ENCODE results near the gene USP6NL. TPM values are rescaled to one million over a fixed set of nuclear protein-coding genes. Genes with fewer than 3 reads are reported as not detected.
A peak's percentile ranks its signal among the peaks of the same experiment; 100 is the strongest.

The USP6NL gene
- total and polyA plus RNA-seq, 10 of the 15 experiments (the other 5 are each of a cell fraction or from before 2014, with no cell fraction given): 4.0 to 27.7 (median 18.2) TPM

DNA sequence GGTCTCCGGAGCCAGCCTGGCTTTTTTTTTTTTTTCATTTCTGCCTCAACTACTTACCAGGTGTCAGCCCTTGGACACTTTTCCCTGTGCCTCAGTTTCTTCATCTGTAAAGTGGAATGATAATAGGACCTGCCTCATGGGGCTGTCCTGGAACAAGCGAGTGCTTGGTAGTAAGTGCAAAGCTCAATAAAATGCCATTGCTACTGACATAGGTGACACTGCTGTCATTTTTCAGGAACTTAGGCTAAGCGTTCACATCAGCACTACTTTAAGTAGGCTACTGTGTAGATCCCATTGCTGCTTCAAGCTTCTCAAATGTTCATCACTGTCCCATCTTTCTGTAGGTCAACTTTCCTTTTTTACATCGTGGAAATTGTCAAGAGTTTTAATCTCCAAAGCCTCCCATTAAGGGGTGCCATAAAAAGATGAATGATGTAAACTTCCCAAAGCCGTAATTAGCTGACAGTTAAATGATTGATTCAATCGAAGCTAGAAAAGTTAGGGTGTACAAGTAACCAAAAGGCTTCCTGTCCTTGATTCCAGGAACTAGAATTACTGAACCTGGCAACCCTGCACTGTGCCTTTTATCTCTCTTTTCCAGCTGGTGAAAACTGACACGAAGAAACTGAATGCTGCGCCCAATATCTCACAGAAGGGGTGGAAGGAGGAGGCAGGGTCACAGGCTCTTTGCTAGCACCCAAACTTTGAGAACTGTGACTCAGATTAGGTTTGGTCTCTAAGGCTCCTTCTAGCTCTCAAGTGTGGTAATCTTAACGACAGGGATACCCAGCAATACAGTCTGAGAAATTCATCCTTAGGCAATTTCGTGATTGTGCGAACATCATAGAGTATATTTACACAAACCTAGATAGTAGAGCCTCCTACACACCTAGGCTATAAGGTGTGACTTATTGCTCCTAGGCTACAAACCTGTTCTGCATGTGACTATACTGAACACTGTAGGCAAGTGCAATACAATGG lies 861 bp upstream of the USP6NL start:
- in situ Hi-C loops (cut with MboI): no loop called here
- peak overlapping the region; percentile 51 for H2AFZ ChIP-seq (ENCODE audit: control insufficient read depth, low read depth, low read length)
- H3K27ac ChIP-seq (ENCODE audit: control insufficient read depth, insufficient read depth): peak overlapping the region; percentile 47; the same call in 1 of the 2 replicates
- 53% methylated on average over 10 of the region's 11 CpGs for WGBS (ENCODE audit: insufficient coverage, insufficient replicate concordance, low lambda C conversion rate, missing lambda C conversion rate)
- RAD21 ChIA-PET (ENCODE audit: unreplicated experiment): interaction anchor here (0.7 to 1.5 kb wide), 9 partner anchors 10 to 113 kb away, joined by 3 to 5 read pairs (median 3); no protein-coding TSS in a partner anchor
- SMC1A ChIA-PET (ENCODE audit: uncharacterized antibody, unreplicated experiment): interaction anchor here (0.5 to 2.6 kb wide), 18 partner anchors 8 to 117 kb away, joined by 3 to 19 read pairs (median 4); no protein-coding TSS in a partner anchor
- no peaks in the 10 kb centered on the region for H4K20me1 ChIP-seq (ENCODE audit: control insufficient read depth, insufficient read depth)
- peaks cover 3% of the 10 kb centered on the region for H3K9me3 ChIP-seq (replicated peaks; ENCODE audit: control insufficient read depth, insufficient read depth, low read length)
- H3K4me1 ChIP-seq (ENCODE audit: control insufficient read depth, insufficient read depth, low read length): peaks cover 7% of the 10 kb centered on the region
- CTCF ChIA-PET: interaction anchor here (0.6 to 1.6 kb wide), 8 partner anchors 19 to 360 kb away, joined by 3 to 6 read pairs (median 3); no protein-coding TSS in a partner anchor
- H3K9ac ChIP-seq (ENCODE audit: control insufficient read depth, insufficient read depth, low read length): peak overlapping the region; percentile 92
- DNase-seq (ENCODE audit: low read depth, low spot score) (no peak), FAIRE-seq (peak; percentile 61), ATAC-seq (no peak)
- intact Hi-C loops (cut with micrococcal nuclease; ENCODE audit: unreplicated experiment): no loop called here
- H3K4me2 ChIP-seq (ENCODE audit: control insufficient read depth, insufficient read depth): peak overlapping the region; percentile 98
- POLR2A ChIA-PET: interaction anchor here (0.5 to 1.1 kb wide), 4 partner anchors 17 to 87 kb away, joined by 3 to 4 read pairs (median 3); no protein-coding TSS in a partner anchor
- no peak for TF ChIP-seq GABPA (IDR thresholded peaks at IDR 0.05; ENCODE audit: low read depth)
- no peak for TF ChIP-seq POLR2AphosphoS2 (IDR thresholded peaks at IDR 0.05; ENCODE audit: low read depth, low read length)
- no peak for TF ChIP-seq GATAD2B (conservative IDR thresholded peaks at IDR 0.05; ENCODE audit: low read depth)
- TF ChIP-seq CBX3 (IDR thresholded peaks at IDR 0.05; ENCODE audit: borderline replicate concordance, low read depth): no peak
- TF ChIP-seq, protein P1, sequence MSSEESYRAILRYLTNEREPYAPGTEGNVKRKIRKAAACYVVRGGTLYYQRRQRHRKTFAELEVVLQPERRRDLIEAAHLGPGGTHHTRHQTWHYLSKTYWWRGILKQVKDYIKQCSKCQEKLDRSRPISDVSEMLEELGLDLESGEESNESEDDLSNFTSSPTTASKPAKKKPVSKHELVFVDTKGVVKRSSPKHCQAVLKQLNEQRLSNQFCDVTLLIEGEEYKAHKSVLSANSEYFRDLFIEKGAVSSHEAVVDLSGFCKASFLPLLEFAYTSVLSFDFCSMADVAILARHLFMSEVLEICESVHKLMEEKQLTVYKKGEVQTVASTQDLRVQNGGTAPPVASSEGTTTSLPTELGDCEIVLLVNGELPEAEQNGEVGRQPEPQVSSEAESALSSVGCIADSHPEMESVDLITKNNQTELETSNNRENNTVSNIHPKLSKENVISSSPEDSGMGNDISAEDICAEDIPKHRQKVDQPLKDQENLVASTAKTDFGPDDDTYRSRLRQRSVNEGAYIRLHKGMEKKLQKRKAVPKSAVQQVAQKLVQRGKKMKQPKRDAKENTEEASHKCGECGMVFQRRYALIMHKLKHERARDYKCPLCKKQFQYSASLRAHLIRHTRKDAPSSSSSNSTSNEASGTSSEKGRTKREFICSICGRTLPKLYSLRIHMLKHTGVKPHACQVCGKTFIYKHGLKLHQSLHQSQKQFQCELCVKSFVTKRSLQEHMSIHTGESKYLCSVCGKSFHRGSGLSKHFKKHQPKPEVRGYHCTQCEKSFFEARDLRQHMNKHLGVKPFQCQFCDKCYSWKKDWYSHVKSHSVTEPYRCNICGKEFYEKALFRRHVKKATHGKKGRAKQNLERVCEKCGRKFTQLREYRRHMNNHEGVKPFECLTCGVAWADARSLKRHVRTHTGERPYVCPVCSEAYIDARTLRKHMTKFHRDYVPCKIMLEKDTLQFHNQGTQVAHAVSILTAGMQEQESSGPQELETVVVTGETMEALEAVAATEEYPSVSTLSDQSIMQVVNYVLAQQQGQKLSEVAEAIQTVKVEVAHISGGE (CRISPR knock-in tag; IDR thresholded peaks at IDR 0.05): no peak
- no peak for TF ChIP-seq CTCF (IDR thresholded peaks at IDR 0.05 in 2 of 3, conservative IDR thresholded peaks at IDR 0.05 in 1 of 3; ENCODE audit: control insufficient read depth in 2 of 3, extremely low read depth in 1 of 3, insufficient read depth in 1 of 3, low read depth in 3 of 3, low read length in 3 of 3)
- TF ChIP-seq, protein P2, sequence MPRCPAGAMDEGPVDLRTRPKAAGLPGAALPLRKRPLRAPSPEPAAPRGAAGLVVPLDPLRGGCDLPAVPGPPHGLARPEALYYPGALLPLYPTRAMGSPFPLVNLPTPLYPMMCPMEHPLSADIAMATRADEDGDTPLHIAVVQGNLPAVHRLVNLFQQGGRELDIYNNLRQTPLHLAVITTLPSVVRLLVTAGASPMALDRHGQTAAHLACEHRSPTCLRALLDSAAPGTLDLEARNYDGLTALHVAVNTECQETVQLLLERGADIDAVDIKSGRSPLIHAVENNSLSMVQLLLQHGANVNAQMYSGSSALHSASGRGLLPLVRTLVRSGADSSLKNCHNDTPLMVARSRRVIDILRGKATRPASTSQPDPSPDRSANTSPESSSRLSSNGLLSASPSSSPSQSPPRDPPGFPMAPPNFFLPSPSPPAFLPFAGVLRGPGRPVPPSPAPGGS (IDR thresholded peaks at IDR 0.05; ENCODE audit: borderline replicate concordance, insufficient read depth, low read depth, low read length, poor library complexity, severe bottlenecking): no peak
- TF ChIP-seq SUPT20H (IDR thresholded peaks at IDR 0.05; ENCODE audit: borderline replicate concordance, control insufficient read depth, low read depth, low read length): no peak
- no peak for TF ChIP-seq TCF3 (IDR thresholded peaks at IDR 0.05; ENCODE audit: borderline replicate concordance, insufficient read depth, low read depth, low read length)
- H3K27me3 ChIP-seq (replicated peaks in 1 of 2; ENCODE audit: control insufficient read depth in 2 of 2, insufficient read depth in 2 of 2, low read length in 1 of 2): no peaks in the 10 kb centered on the region
- BruUV-seq (replicated peaks): no TSS peak
- H3K4me3 ChIP-seq: peak overlapping the region; percentile 63
- no peaks in the 10 kb centered on the region for H3K36me3 ChIP-seq (ENCODE audit: control insufficient read depth in 2 of 2, insufficient read depth in 2 of 2, low read length in 1 of 2)
- H3K79me2 ChIP-seq (ENCODE audit: control insufficient read depth, insufficient read depth, low read length): peaks cover 41% of the 10 kb centered on the region

Measured in GM12878 (cell line).